ENCODE results near the gene IFI6. TPM values are rescaled to one million over a fixed set of nuclear protein-coding genes. Genes with fewer than 3 reads are reported as not detected.

IFI6 gene
- total RNA-seq, 2 experiments from 2014 or later: 76.4 TPM

DNA sequence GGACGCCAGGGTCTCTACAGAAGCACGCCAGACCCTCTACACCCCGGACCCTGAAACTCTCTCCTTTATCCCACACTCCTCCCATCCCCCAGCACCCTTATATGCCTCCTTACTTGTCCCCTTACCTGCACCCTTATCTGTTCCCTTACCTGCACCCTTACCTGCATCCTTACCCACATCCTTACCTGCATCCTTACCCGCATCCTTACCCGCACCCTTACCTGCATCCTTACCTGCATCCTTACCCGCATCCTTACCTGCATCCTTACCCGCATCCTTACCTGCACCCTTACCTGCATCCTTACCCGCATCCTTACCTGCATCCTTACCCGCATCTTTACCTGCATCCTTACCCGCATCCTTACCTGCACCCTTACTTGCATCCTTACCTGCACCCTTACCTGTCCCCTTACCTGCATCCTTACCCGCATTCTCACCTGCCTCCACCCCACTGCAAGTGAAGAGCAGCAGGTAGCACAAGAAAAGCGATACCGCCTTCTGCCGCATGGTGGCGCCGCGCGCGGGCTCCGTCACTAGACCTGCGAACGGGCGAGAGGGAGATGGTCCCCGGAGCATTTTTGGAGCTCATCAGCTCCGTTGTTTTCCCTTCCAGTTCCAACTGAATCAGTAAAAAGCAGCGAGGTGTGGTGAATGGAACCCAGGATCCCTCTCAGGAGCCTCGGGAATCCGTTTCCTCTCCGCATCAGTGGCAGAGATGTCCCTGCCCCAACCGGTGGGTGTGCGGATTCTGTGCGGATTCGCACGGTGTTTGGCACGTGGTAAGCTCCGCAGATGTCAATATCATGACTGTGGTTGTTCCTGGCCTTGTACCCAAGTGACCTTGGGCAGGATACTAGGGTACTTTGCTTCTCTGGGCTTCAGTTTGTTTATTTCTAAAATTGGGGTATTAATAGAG is 2.9 kb downstream of the IFI6 start:
- Mint-ChIP-seq H3K27me3 (no peaks in the 10 kb centered on the region), H3K27ac (no peak overlapping the region), H3K36me3 (no peaks in the 10 kb centered on the region), H3K4me1 (ENCODE audit: low read depth) (peaks cover 29% of the 10 kb centered on the region), H3K4me3 (peak overlapping the region; percentile 74), H3K9me3 (no peaks in the 10 kb centered on the region)
- CTCF ChIA-PET: interaction anchor here (0.6 to 4.5 kb wide), 61 partner anchors 7 to 1208 kb away, joined by 3 to 55 read pairs (median 4); partner anchors contain the start of genes AHDC1, FAM76A, PPP1R8 and STX12
- peak; percentile 91 for DNase-seq
- POLR2A ChIA-PET: interaction anchor here (0.8 kb wide), 1 partner anchor 162 kb away, joined by 5 read pairs; the partner anchor contains the start of gene PPP1R8
- intact Hi-C loops (cut with micrococcal nuclease): loop anchor here (1.0 kb wide), 1 partner anchor 163 kb away; no protein-coding TSS in a partner anchor

DNA sequence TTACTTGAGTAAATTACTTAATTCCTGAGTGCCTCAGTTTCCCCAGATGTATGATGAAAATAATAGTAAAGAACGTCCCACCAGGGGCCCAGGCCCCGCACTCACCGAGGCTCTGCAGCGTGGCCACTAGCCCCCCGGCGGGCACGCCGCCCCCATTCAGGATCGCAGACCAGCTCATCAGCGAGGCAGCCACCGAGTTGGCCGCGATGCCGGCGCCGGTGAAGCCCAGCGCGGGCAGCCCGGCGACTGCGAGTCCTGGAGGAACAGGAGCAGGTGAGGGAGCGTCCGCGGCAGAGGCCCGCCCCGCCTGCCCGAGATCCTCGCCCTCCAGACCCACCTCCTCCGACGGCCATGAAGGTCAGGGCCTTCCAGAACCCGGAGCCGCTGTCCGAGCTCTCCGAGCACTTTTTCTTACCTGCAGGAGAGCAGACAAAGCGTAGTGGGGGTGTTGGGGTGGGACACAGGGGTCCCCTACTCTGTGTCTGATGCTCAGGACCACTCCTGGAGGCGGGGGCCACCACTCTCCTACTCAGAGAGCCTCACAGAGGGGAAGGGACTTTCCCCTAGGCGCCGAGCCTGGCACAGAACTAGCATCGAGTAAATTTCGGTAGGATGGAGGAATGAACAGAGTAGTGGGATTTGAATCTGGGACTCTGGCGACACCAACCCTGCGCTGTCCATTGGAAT is 3.7 kb downstream of the IFI6 start:
- POLR2A ChIA-PET: no interaction called here
- CTCF ChIA-PET: interaction anchor here (1.0 to 8.1 kb wide), 6 partner anchors 14 to 112 kb away, joined by 3 to 59 read pairs (median 14); partner anchors contain the start of gene AHDC1
- Mint-ChIP-seq H3K36me3 (no peaks in the 10 kb centered on the region), H3K27ac (no peak overlapping the region), H3K27me3 (no peaks in the 10 kb centered on the region), H3K4me3 (no peak overlapping the region), H3K9me3 (no peaks in the 10 kb centered on the region), H3K4me1 (ENCODE audit: low read depth) (peaks cover 30% of the 10 kb centered on the region)
- intact Hi-C loops (cut with micrococcal nuclease): no loop called here
- DNase-seq: no peak

DNA sequence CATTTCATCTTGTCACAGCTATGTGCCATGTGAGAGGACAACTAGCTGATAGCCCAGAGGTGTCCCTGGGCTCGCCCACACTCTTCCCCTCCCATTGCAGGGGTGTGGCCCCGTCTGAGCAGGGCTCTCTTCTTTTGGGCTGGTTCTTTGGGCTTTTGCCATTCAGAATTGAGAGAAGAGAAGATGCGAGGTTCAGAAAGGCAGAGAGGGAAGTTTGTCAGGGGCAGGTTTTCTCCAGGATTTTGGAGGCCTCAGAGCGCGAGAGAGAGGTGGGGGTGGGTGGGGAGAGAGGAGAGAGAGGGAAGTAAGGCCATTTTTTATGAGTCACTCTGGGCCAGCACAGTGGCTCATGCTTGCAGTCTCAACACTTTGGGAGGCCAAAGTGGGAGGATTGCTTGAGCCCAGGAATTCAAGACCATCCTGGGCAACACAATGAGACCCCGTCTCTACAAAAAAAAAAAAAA is 5.2 kb downstream of the IFI6 start:
- Mint-ChIP-seq H3K27ac (no peak overlapping the region), H3K9me3 (no peaks in the 10 kb centered on the region), H3K36me3 (no peaks in the 10 kb centered on the region), H3K27me3 (no peaks in the 10 kb centered on the region), H3K4me1 (ENCODE audit: low read depth) (peaks cover 36% of the 10 kb centered on the region), H3K4me3 (no peak overlapping the region)
- POLR2A ChIA-PET: no interaction called here
- DNase-seq: no peak
- intact Hi-C loops (cut with micrococcal nuclease): no loop called here
- CTCF ChIA-PET: interaction anchor here (1.4 to 8.1 kb wide), 2 partner anchors 110 to 370 kb away, joined by 3 to 59 read pairs; no protein-coding TSS in a partner anchor

DNA sequence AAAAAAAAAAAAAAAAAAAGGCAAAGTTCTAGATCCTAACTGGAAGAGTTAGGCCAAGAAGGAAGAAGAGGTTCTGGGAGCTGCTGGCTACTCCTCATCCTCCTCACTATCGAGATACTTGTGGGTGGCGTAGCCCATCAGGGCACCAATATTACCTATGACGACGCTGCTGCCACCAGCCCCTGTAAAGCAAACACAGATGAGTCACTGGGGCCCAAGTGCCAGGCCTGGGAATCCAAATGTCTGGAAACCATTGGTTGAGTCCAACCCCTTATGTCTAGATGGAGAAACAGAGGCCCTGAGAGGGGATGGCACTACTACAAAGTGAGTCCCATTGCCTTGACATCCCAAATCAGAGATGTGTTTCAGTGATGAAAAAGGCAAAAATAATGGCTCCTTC is 5.7 kb downstream of the IFI6 start:
- DNase-seq: no peak
- intact Hi-C loops (cut with micrococcal nuclease): no loop called here
- POLR2A ChIA-PET: no interaction called here
- H3K27ac Mint-ChIP-seq: no peak overlapping the region
- H3K9me3 Mint-ChIP-seq: no peaks in the 10 kb centered on the region
- no peaks in the 10 kb centered on the region for H3K36me3 Mint-ChIP-seq
- no peaks in the 10 kb centered on the region for H3K27me3 Mint-ChIP-seq
- no peak overlapping the region for H3K4me3 Mint-ChIP-seq
- peaks cover 37% of the 10 kb centered on the region for H3K4me1 Mint-ChIP-seq (ENCODE audit: low read depth)
- CTCF ChIA-PET: interaction anchor here (1.4 to 8.1 kb wide), 3 partner anchors 60 to 370 kb away, joined by 3 to 312 read pairs (median 59); partner anchors contain the start of gene AHDC1

DNA sequence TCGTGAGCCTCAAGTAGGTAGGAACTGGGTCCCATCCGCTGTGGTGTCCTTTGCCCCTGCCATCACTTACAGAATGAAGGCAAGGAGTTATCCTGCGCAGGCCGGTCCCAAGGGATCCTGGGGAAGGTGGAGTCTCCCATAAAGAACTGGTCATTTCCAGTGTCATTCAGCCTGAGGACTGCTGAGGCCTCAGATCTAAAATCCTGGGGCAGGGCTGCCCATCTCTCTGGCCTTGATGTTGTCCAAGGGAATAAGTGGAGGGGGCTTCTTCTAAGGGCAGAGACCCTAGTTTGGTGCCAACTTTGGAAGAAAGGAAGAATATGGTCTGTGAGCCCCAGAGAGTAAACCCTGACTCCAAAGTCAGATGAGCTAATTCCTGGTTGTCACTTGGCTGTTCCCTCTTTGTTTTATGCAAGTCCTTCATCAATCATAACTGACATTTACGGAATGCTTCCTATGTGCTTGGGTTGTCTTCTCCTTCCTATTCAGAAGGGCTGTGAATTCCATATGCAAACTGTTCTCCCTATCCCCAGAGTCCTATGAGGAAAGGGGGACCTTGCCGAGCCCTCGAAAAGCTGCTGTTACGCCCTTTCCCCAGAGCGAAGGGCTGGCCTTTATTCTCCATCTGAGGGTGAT is 6.9 kb downstream of the IFI6 start:
- Mint-ChIP-seq H3K9me3 (no peaks in the 10 kb centered on the region), H3K4me3 (no peak overlapping the region), H3K36me3 (no peaks in the 10 kb centered on the region), H3K27me3 (no peaks in the 10 kb centered on the region), H3K27ac (no peak overlapping the region), H3K4me1 (ENCODE audit: low read depth) (peaks cover 37% of the 10 kb centered on the region)
- CTCF ChIA-PET: interaction anchor here (1.2 to 8.1 kb wide), 3 partner anchors 22 to 109 kb away, joined by 5 to 312 read pairs (median 59); partner anchors contain the start of gene AHDC1
- POLR2A ChIA-PET: no interaction called here
- DNase-seq: no peak
- intact Hi-C loops (cut with micrococcal nuclease): no loop called here

DNA sequence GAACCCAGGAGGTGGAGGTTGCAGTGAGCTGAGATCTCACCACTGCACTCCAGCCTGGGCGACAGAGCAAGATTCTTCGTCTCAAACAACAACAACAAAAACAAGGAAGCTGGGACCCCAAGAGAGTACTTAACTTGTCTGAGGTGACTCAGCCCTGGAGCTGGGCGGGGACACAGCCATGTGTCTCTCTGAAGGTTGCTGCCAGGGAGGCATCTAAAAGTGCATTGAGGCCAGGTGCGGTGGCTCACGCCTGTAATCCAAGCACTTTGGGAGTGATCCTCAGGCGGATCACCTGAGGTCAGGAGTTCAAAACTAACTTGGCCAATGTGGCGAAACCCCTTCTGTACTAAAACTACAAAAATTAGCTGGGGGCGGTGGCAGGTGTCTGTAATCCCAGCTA is 7.7 kb downstream of the IFI6 start:
- ChIA-PET CTCF (interaction anchor here (0.9 to 8.1 kb wide), 9 partner anchors 6 to 368 kb away, joined by 3 to 312 read pairs (median 6); partner anchors contain the start of genes AHDC1 and IFI6), POLR2A (interaction anchor here (1.6 kb wide), 1 partner anchor 143 kb away, joined by 4 read pairs; no protein-coding TSS in a partner anchor)
- H3K27me3 Mint-ChIP-seq: no peaks in the 10 kb centered on the region
- peaks cover 37% of the 10 kb centered on the region for H3K4me1 Mint-ChIP-seq (ENCODE audit: low read depth)
- DNase-seq: no peak
- no peak overlapping the region for H3K27ac Mint-ChIP-seq
- intact Hi-C loops (cut with micrococcal nuclease): no loop called here
- H3K36me3 Mint-ChIP-seq: no peaks in the 10 kb centered on the region
- no peaks in the 10 kb centered on the region for H3K9me3 Mint-ChIP-seq
- H3K4me3 Mint-ChIP-seq: no peak overlapping the region

- no peaks in the 10 kb centered on the region for H3K9me3 Mint-ChIP-seq
- ChIA-PET CTCF (interaction anchor here (0.6 to 8.1 kb wide), 44 partner anchors 8 to 573 kb away, joined by 3 to 312 read pairs (median 5); partner anchors contain the start of genes AHDC1, ATP5IF1, FAM76A and IFI6), POLR2A (interaction anchor here (0.5 to 1.9 kb wide), 16 partner anchors 9 to 173 kb away, joined by 3 to 8 read pairs (median 4); partner anchors contain the start of genes AHDC1, IFI6 and STX12)
- H3K4me3 Mint-ChIP-seq: peak overlapping the region; percentile 67
- H3K36me3 Mint-ChIP-seq: no peaks in the 10 kb centered on the region
- H3K27ac Mint-ChIP-seq: peak overlapping the region; percentile 99
- DNase-seq: peak; percentile 94
- peaks cover 44% of the 10 kb centered on the region for H3K4me1 Mint-ChIP-seq (ENCODE audit: low read depth)
- no peaks in the 10 kb centered on the region for H3K27me3 Mint-ChIP-seq
- intact Hi-C loops (cut with micrococcal nuclease): loop anchor here (1.0 to 2.0 kb wide), 7 partner anchors 18 to 270 kb away; partner anchors contain the start of genes GPR3 and WASF2
Observed at GRCh38 chr1:27662707-27663393, 9.1 kb downstream of the IFI6 start.

- CTCF ChIA-PET: interaction anchor here (0.9 to 8.1 kb wide), 28 partner anchors 8 to 574 kb away, joined by 3 to 312 read pairs (median 6); partner anchors contain the start of genes AHDC1, ATP5IF1, FAM76A and IFI6
- intact Hi-C loops (cut with micrococcal nuclease): loop anchor here (2.0 kb wide), 4 partner anchors 17 to 269 kb away; partner anchors contain the start of genes GPR3 and WASF2
- POLR2A ChIA-PET: interaction anchor here (0.9 to 1.9 kb wide), 6 partner anchors 9 to 111 kb away, joined by 3 to 8 read pairs (median 4); partner anchors contain the start of genes IFI6 and STX12
- no peak for DNase-seq
- Mint-ChIP-seq H3K4me3 (peak overlapping the region; percentile 67), H3K36me3 (no peaks in the 10 kb centered on the region), H3K9me3 (no peaks in the 10 kb centered on the region), H3K27ac (peak overlapping the region; percentile 99), H3K4me1 (ENCODE audit: low read depth) (peaks cover 44% of the 10 kb centered on the region), H3K27me3 (no peaks in the 10 kb centered on the region)
Observed at GRCh38 chr1:27662261-27662660, 9.7 kb downstream of the IFI6 start.

- intact Hi-C loops (cut with micrococcal nuclease): loop anchor here (2.0 kb wide), 4 partner anchors 17 to 269 kb away; partner anchors contain the start of genes GPR3 and WASF2
- no peaks in the 10 kb centered on the region for H3K9me3 Mint-ChIP-seq
- no peak overlapping the region for H3K4me3 Mint-ChIP-seq
- H3K4me1 Mint-ChIP-seq (ENCODE audit: low read depth): peaks cover 44% of the 10 kb centered on the region
- no peak for DNase-seq
- peak overlapping the region; percentile 60 for H3K27ac Mint-ChIP-seq
- ChIA-PET POLR2A (interaction anchor here (0.9 to 1.9 kb wide), 2 partner anchors 10 to 52 kb away, joined by 3 to 8 read pairs; partner anchors contain the start of gene IFI6), CTCF (interaction anchor here (1.2 to 8.1 kb wide), 13 partner anchors 9 to 574 kb away, joined by 3 to 312 read pairs (median 14); partner anchors contain the start of genes AHDC1, ATP5IF1, FAM76A and IFI6)
- no peaks in the 10 kb centered on the region for H3K36me3 Mint-ChIP-seq
- H3K27me3 Mint-ChIP-seq: no peaks in the 10 kb centered on the region
Observed at GRCh38 chr1:27661412-27662075, 10.4 kb downstream of the IFI6 start.

- H3K27ac Mint-ChIP-seq: peak overlapping the region; percentile 77
- H3K36me3 Mint-ChIP-seq: no peaks in the 10 kb centered on the region
- H3K27me3 Mint-ChIP-seq: no peaks in the 10 kb centered on the region
- ChIA-PET CTCF (interaction anchor here (1.5 to 8.1 kb wide), 5 partner anchors 10 to 104 kb away, joined by 3 to 312 read pairs (median 39); partner anchors contain the start of genes AHDC1 and IFI6), POLR2A (interaction anchor here (0.8 kb wide), 1 partner anchor 112 kb away, joined by 3 read pairs; the partner anchor contains the start of gene STX12)
- intact Hi-C loops (cut with micrococcal nuclease): loop anchor here (1.0 kb wide), 1 partner anchor 65 kb away; the partner anchor contains the start of gene FAM76A
- H3K9me3 Mint-ChIP-seq: no peaks in the 10 kb centered on the region
- H3K4me3 Mint-ChIP-seq: peak overlapping the region; percentile 72
- H3K4me1 Mint-ChIP-seq (ENCODE audit: low read depth): peaks cover 46% of the 10 kb centered on the region
- DNase-seq: peak; percentile 42
Observed at GRCh38 chr1:27660300-27660835, 11.6 kb downstream of the IFI6 start.
